ENCODE measurements around the gene THBS2.
A peak's percentile ranks its signal among the peaks of the same experiment; 100 is the strongest.
"Not testable (repeated sequence)": the region's sequence is repeated elsewhere in the genome, so short reads cannot be mapped to it uniquely, and the experiment has no call there.

The THBS2 gene

GRCh38 chr6:169266261-169266660 lies 12.6 kb upstream of the THBS2 start:
- ATAC-seq (replicated peaks) (no peak), DNase-seq (no peak)
- no peaks in the 10 kb centered on the region for H3K36me3 Mint-ChIP-seq
- H3K27me3 Mint-ChIP-seq = peaks cover 14% of the 10 kb centered on the region in 2 donors
- no peak overlapping the region for H3K27ac Mint-ChIP-seq
- H3K4me1 Mint-ChIP-seq = no peaks in the 10 kb centered on the region
- no peak overlapping the region for H3K4me3 Mint-ChIP-seq
- no peaks in the 10 kb centered on the region for H3K9me3 Mint-ChIP-seq

- DNase-seq = no peak
- H3K27me3 Mint-ChIP-seq = peaks cover 9 to 14% of the 10 kb centered on the region in 2 donors
Observed at GRCh38 chr6:169265486-169266131, 12.0 kb upstream of the THBS2 start.

GRCh38 chr6:169263836-169264608 lies 10.4 kb upstream of the THBS2 start:
- Mint-ChIP-seq H3K27ac (peak overlapping the region; percentile 57), H3K4me1 (no peaks in the 10 kb centered on the region), H3K27me3 (peaks cover 9% of the 10 kb centered on the region in 2 donors), H3K9me3 (peaks cover 0 to 2% of the 10 kb centered on the region in 2 donors), H3K36me3 (no peaks in the 10 kb centered on the region), H3K4me3 (no peak overlapping the region)
- DNase-seq (no peak), ATAC-seq (replicated peaks) (no peak)

More at GRCh38 chr6:169265486-169266131, 12.0 kb upstream of the THBS2 start:
- Mint-ChIP-seq H3K4me1 (no peaks in the 10 kb centered on the region), H3K27ac (no peak overlapping the region), H3K9me3 (peaks cover 0 to 2% of the 10 kb centered on the region in 2 donors), H3K4me3 (no peak overlapping the region), H3K36me3 (no peaks in the 10 kb centered on the region)
- no peak for ATAC-seq (replicated peaks)

GRCh38 chr6:169263374-169263773 lies 9.7 kb upstream of the THBS2 start:
- H3K27ac Mint-ChIP-seq = no peak overlapping the region
- H3K9me3 Mint-ChIP-seq = peaks cover 2 to 4% of the 10 kb centered on the region in 2 donors
- no peak overlapping the region for H3K4me3 Mint-ChIP-seq
- H3K4me1 Mint-ChIP-seq = no peaks in the 10 kb centered on the region
- ATAC-seq (replicated peaks) (no peak), DNase-seq (no peak)
- peaks cover 11% of the 10 kb centered on the region in 2 donors for H3K27me3 Mint-ChIP-seq
- H3K36me3 Mint-ChIP-seq = no peaks in the 10 kb centered on the region

- ATAC-seq (replicated peaks); DNase-seq; H3K27ac Mint-ChIP-seq; H3K4me1 Mint-ChIP-seq; H3K9me3 Mint-ChIP-seq; H3K36me3 Mint-ChIP-seq; H3K4me3 Mint-ChIP-seq: not testable (repeated sequence)
- peaks cover 14 to 15% of the 10 kb centered on the region in 2 donors for H3K27me3 Mint-ChIP-seq
Observed at GRCh38 chr6:169262602-169263001, 9.0 kb upstream of the THBS2 start.

GRCh38 chr6:169256518-169256917 lies 2.9 kb upstream of the THBS2 start:
- Mint-ChIP-seq H3K27me3 (peaks cover 55 to 61% of the 10 kb centered on the region in 2 donors), H3K36me3 (peaks cover 3% of the 10 kb centered on the region in 2 donors), H3K27ac (no peak overlapping the region), H3K4me1 (peaks cover 21 to 24% of the 10 kb centered on the region in 2 donors), H3K9me3 (peaks cover 4 to 13% of the 10 kb centered on the region in 2 donors), H3K4me3 (no peak overlapping the region)
- no peak for ATAC-seq (replicated peaks)
- DNase-seq = no peak

DNA sequence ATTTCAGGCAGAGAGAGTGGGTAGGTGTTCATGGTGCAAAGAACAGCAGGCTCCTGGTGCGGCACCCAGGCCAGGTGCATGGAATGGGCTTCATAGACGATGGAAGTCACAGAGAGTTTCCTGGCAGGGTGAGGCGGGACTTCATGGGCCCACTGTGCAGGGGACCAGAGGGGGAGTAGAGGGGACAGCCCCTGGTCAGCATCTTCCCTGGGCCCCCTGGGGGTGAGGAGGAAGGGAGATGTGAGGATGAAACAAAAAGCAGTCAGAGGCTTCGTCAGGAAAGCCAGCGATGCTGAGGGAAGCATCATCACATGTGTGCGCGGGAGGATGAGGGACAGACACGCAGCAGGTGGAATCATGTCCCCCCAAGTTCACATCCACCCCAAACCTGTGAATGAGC lies 2.4 kb upstream of the THBS2 start:
- Mint-ChIP-seq H3K4me1 (peaks cover 21 to 24% of the 10 kb centered on the region in 2 donors), H3K27ac (no peak overlapping the region), H3K9me3 (peaks cover 4 to 11% of the 10 kb centered on the region in 2 donors), H3K4me3 (no peak overlapping the region), H3K36me3 (peaks cover 3% of the 10 kb centered on the region in 2 donors), H3K27me3 (peaks cover 57 to 63% of the 10 kb centered on the region in 2 donors)
- no peak for DNase-seq
- no peak for ATAC-seq (replicated peaks)

DNA sequence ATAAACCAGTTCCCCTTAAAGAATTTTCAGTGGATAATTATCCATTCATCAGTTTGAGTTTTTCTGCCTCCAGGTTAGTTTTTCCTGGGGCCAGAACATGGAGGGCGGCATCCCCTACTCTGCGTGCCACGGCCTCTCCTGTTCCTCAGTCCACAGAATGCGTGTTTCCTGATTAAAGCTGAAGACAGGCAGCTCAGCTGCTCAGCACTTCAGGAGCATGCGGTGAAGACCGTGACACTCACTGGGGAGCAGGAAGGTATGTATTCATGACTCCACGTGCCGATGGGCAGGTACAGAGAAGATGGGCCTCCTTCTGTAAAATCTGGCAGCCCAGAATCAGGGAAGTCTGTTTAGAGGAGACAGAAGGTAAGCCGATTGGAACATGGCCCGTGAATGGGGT lies 2.0 kb upstream of the THBS2 start:
- Mint-ChIP-seq H3K4me1 (peaks cover 21 to 24% of the 10 kb centered on the region in 2 donors), H3K27ac (no peak overlapping the region), H3K4me3 (no peak overlapping the region), H3K36me3 (peaks cover 3% of the 10 kb centered on the region in 2 donors), H3K27me3 (peaks cover 60 to 65% of the 10 kb centered on the region in 2 donors), H3K9me3 (peaks cover 4 to 10% of the 10 kb centered on the region in 2 donors)
- no peak for DNase-seq
- no peak for ATAC-seq (replicated peaks)

- peaks cover 3% of the 10 kb centered on the region in 2 donors for H3K36me3 Mint-ChIP-seq
- H3K27me3 Mint-ChIP-seq = peaks cover 67 to 73% of the 10 kb centered on the region in 2 donors
- H3K9me3 Mint-ChIP-seq = peaks cover 4 to 10% of the 10 kb centered on the region in 2 donors
- ATAC-seq (replicated peaks) (no peak), DNase-seq (no peak)
- peak overlapping the region; percentile 47 for H3K27ac Mint-ChIP-seq
- H3K4me1 Mint-ChIP-seq = peaks cover 21 to 24% of the 10 kb centered on the region in 2 donors
- no peak overlapping the region for H3K4me3 Mint-ChIP-seq
Observed at GRCh38 chr6:169254456-169255316, 1.0 kb upstream of the THBS2 start.

GRCh38 chr6:169252505-169253189 lies 999 bp downstream of the THBS2 start:
- Mint-ChIP-seq H3K36me3 (peaks cover 3% of the 10 kb centered on the region in 2 donors), H3K4me1 (peaks cover 21 to 24% of the 10 kb centered on the region in 2 donors), H3K27ac (no peak overlapping the region), H3K27me3 (peaks cover 67 to 71% of the 10 kb centered on the region in 2 donors), H3K4me3 (no peak overlapping the region), H3K9me3 (peaks cover 2 to 8% of the 10 kb centered on the region in 2 donors)
- ATAC-seq (replicated peaks) (no peak), DNase-seq (no peak)

GRCh38 chr6:169251822-169252504 lies 1.7 kb downstream of the THBS2 start:
- Mint-ChIP-seq H3K4me1 (peaks cover 21 to 24% of the 10 kb centered on the region in 2 donors), H3K9me3 (peaks cover 4 to 8% of the 10 kb centered on the region in 2 donors), H3K4me3 (no peak overlapping the region), H3K36me3 (peaks cover 0 to 3% of the 10 kb centered on the region in 2 donors), H3K27ac (no peak overlapping the region), H3K27me3 (peaks cover 62 to 65% of the 10 kb centered on the region in 2 donors)
- DNase-seq = no peak
- ATAC-seq (replicated peaks) = no peak

GRCh38 chr6:169251371-169251802 lies 2.3 kb downstream of the THBS2 start:
- no peak for DNase-seq
- Mint-ChIP-seq H3K36me3 (peaks cover 0 to 3% of the 10 kb centered on the region in 2 donors), H3K27ac (no peak overlapping the region), H3K9me3 (peaks cover 4 to 8% of the 10 kb centered on the region in 2 donors), H3K4me3 (no peak overlapping the region), H3K27me3 (peaks cover 61 to 62% of the 10 kb centered on the region in 2 donors), H3K4me1 (peaks cover 21 to 24% of the 10 kb centered on the region in 2 donors)
- ATAC-seq (replicated peaks) = no peak

DNA sequence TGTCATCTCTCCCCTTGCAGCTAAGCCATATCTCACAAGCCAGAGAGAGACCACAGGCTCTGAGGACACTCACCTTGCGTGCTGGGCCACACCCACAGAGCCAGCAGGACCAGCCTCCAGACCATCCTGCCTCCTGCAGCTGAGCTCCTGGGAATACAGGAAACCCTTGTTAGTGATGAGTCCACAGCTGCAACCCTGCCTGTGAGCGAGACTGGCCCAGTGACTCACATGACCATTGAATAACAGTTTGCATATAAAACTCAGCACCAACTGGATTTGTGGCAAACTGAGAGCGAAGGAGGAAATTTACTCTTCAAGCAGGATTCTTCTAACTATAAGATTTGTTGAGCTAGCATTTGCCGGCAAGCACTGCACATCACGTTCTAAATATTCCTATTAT lies 3.0 kb downstream of the THBS2 start:
- H3K9me3 Mint-ChIP-seq = peaks cover 2 to 8% of the 10 kb centered on the region in 2 donors
- no peak overlapping the region for H3K27ac Mint-ChIP-seq
- H3K27me3 Mint-ChIP-seq = peaks cover 54% of the 10 kb centered on the region in 2 donors
- peaks cover 0 to under 1% of the 10 kb centered on the region in 2 donors for H3K36me3 Mint-ChIP-seq
- no peak for DNase-seq
- peaks cover 21 to 24% of the 10 kb centered on the region in 2 donors for H3K4me1 Mint-ChIP-seq
- ATAC-seq (replicated peaks) = no peak
- H3K4me3 Mint-ChIP-seq = no peak overlapping the region

Data from stimulated activated naive B cell treated with anti-CD40 and anti-IgM and Interleukin-4, amounts not matched to agents 10 μg/mL and 1 μg/mL and 100 μg/mL, for 72 hours (primary cell).